ENCODE data around the gene RPTOR.

Gene RPTOR

DNA sequence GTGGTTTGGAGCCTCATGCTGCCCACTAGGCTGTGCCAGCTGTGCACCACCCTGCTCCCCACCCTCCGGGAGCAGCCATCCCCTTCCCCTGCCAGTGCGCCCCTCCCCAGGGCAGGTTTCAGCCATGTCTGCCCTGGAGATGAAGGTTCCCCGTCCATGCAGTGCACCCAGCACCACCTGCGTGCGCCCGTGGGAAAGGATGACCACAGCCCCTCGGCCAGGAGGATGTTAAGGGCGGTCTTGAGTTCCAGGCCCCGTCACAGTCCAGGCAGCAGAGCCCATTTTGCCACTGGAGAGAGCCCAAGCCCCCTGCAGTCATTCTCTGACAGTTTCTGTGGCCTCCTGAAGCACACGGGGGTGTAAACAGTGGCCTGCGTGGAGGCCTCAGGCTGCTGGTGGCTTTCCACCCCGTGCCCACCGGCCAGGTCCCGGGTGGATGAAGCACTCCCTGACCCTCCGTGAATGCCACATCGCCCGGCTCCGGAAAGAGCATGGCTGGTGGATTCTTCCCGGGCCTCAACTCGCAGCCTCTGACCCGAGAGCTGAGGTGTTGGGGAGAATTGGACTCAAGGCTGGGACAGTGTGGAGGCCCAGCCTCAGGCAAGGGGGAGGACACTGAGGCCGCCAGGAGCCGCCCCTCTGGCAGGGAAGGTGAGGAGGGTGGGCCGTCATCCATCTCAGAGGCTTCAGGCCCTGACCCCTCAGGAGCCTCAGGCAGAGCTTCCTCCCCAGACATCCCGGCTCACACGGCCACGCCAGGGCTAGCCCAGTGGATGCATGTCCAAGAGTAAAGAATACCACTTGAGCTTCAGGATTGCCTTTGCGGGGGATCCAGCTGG lies 377.3 kb downstream of the RPTOR start:
- DNase-seq, result no peak

DNA sequence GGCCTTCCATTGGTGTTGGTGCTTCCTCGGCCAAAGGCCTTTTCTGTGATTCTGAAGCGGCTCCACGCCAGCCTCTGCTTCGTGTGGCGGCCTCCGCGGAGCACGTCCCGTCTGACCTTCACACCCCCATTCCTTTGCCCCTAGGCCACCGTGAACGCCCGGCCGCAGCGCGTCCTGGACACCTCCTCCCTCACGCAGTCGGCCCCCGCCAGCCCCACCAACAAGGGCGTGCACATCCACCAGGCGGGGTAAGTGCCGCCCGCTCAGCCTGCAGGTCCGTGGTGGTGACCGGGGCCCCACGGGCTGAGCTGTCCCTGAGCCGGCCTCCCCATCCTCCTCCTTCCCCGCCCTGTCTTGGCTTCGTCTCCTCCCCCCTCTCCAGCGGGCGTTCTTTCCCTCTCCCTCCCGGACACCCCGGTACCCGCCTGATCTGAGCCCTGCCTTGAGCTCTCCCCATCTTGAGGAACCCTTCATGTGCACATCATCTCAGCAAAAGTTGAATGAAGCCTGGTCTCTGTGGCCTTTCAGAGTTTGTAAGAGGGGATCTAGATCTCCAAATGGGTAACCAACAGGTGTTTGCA lies 378.0 kb downstream of the RPTOR start:
- DNase-seq, result no peak

DNA sequence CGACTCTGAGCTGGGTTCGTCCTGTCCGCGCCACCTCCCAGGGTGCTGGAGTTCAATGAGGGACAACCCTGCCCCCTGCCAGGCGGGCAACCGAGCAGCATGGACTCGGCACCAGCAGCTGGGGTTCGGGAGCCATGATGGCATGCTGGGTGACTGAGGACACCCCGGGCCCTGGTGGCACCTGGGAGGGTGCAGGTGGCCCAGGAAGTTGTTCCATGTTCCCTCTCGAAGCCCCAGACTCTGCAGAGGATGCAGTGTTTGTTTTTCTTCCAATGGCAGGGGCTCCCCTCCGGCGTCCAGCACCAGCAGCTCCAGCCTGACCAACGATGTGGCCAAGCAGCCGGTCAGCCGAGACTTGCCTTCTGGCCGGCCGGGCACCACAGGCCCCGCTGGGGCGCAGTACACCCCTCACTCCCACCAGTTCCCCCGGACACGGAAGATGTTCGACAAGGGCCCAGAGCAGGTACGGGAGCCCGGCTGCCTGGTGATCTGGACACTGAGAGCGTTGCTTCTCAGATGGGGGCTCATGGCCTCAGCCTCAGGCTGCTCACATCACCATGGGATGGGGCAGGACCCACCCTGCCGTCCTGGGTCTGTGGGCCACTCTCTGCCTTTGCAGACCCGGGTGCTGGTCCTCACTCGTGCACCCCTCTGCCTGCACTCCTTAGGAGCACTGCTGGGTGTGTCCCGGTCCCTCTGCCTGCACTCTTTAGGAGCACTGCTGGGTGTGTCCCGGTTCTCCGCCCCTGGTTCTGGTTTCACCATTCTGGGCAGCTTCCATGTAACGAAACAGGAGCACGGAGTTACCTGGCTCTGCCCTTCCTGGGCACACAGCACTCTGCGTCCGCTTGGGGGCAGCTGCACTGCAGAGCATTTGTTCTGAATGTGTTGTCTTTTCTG lies 378.8 kb downstream of the RPTOR start:
- no peak for DNase-seq

DNA sequence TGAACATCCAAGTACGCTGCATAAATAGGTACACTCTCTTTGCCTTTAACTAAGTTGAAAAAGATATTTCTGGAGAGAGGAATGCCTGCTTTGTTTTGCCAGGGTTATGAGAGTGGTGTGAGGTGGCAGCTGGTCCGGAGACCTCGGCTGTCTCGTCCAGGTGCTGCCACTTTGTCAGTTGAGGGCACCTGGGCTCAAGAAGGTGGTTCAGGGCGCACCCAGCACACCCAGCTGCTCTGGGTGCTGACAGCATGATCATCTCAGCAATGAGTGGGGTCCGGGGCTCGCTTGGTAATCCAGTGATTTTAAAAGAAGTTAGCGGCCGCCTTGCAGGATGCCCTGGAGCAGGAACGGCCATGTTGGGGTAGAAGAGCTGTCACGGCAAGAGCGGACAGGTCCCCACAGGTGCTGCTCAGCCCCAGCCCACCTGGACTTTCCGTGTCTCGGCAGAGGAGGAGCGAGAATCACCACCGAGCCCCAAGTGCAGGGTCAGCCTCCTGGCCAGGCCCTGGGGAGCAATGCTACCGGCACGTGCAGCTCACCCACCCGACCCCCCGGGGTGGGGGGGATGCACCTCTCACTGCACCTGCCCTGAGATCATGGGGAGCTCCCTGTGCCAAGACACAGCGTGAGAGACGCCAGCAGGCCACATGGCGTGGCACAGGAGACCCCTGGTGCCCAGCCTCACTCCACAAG lies 379.6 kb downstream of the RPTOR start:
- no peak for DNase-seq

DNA sequence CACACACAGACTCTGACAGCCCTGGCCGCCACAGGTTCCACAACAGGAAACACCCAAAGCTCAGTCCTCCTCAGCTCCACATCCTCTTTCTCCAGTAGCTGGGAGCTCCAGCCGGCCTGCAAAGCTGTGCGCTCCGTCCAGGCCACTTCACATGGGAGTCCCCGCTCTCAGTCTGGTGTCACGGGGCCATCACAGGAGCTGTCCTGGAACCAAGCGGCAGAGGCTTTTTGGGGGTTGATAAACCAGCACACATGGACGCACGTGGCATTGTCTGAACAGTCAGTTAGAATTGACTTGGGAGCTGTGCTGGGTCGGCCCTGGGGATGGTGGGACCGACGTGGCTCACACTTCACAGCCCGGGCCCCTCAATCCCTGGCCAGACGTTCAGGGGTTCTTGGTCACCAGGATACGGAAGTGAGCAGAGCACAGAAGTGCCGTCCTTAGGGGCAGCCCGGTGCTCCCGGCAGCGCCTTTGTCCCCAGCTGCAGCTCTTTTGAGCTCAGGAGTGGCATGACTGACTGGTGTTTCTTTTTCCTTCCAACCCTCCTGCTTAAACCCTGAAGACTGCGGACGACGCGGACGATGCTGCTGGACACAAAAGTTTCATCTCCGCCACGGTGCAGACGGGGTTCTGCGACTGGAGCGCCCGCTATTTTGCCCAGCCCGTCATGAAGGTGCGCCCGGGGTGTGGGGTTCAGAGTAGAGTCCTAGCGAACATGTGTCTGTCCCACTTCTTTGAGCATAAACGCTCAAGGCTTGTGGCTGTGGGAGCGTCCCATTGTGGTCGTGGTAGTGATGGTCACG lies 380.4 kb downstream of the RPTOR start:
- DNase-seq, result no peak

DNA sequence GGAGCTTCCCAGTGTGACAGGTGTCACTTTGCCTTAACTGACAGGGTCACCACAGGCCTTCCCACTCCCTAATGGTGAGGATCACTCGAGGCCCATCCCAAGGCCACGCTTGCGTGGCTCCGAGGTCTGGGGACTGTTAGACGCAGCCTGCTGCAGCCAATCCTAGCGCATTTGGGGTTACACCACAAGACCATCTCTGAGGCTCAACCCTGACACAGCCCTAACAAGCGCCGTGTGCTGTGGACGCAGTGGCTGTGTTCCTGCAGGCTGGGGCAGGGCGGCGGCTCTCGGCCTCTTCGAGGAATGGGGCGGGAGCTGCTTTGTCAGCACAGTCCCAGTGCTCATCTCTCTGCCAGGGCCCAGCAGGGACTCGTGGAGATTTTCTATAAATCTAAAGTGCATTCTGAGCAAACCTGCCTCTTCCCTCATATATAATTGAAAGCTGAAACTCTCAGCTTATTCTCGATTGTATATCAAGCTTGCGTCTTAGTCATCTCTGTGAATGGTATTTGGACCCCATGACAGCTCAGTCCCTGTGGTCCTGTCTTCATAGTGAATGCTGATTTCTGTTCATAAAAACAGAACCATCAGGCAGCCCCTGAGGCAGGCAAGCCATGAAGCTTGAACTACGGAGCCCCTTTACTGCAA lies 381.2 kb downstream of the RPTOR start:
- no peak for DNase-seq

DNA sequence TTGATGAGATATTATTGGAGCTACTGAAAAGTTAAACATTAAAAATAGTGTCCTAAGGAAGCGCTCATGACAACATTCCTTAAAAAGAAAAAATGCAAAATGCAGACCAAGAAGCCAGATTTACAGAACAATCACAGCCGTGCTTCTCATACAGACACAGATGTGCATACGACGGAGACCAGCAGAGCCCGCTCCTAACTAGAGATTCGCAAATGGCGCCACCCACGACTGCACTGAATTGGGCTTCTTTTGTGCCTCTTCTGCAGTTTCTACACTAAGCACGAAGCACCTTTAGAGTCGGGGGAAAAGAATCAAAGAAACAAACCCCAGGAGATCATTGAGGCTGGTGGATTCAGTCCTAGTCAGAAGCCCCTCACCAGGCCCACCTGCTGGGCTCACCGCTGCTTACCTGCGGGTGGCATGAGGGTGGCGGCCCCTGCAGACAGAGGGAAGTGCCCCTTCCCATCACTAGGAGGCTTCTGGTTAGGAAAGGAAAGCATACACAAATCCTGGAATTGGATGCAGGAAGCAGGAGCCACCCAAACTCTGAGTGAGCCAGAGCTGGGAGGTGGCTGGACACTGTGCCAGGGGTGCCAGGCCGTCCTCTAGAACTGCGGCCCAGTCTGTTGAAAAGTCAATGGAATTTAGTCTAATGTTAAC lies 382.1 kb downstream of the RPTOR start:
- no peak for DNase-seq

DNA sequence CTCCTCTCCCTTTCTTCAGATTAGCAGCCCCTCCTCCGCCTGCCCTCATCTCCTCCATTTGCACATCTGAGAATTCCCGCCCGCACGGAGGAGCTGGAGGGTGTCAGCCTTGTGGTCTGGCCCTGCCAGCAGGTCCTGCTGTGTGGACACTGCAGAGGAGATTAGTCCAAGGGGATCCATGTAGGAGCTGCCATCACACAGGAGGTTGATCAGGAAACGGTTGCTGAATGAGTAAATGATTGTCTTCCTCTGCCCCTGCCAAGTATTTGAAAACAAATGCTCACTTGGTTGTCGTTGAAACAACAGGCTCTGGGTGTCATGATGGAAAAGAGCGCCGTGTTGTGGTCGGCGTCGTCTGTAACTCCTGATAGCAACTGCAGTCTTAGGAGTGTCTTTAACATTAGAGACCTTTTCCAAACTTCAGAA lies 383.2 kb downstream of the RPTOR start:
- DNase-seq, result peak; percentile 10

DNA sequence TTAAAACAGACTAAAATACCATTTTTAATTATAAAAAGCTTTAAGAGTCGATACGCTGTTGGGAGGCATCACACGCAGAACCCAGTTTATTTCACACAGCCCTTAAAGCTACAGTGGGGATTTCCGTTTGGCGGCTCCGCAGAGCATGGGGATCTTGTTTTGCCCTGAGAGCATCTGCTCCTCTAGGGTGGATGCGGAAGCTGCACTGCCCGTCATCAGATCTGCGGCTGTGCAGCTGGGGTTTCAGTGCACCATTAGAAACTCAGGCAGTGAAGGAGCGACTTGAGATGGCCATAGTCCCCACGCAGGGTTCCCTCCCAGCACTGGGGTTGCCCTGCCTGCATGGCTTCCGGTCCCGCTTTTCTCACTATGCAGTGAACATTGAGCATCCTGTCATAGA lies 384.8 kb downstream of the RPTOR start:
- no peak for DNase-seq

DNA sequence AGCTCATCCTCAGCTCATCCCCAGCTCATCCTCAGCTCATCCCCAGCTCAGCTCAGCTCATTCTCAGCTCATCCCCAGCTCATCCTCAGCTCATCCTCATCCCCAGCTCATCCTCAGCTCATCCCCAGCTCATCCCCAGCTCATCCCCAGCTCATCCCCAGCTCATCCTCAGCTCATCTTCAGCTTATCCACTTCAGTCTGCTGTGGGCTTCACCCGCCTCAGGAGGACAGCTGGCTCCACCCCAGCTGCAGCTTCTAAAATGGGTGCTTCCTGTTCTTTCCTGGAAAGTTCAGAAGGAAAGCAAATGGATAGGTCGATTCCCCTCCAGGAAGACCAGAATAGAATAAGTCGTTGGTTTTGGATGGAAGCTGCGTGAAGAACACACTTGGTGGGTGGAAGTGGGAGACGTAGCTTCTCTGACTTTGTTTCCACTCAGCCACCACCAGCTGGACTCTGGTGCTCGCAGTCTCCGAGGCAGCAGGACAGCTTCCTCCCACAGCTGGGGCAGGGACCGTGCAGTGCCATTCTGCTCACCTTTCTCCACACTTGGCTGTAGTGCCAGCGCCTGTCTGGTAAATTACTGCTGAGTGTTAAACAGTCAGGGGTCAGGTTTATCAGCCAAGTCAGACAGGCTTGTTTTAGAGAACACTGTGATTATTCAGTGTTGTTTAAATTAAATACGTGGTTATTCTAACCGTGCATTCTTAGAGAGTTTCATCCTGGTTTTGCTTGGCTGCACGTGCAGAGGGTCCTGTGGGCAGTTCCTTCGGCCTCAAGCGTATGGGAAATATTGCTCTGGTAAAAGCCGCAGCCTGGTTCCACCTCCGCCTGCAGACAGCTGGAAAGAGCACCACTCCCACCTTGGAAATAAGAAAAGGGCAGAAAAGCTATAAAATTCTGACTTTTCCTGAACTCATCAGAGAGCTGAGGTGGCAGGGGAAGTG lies 386.0 kb downstream of the RPTOR start:
- DNase-seq, result no peak

DNA sequence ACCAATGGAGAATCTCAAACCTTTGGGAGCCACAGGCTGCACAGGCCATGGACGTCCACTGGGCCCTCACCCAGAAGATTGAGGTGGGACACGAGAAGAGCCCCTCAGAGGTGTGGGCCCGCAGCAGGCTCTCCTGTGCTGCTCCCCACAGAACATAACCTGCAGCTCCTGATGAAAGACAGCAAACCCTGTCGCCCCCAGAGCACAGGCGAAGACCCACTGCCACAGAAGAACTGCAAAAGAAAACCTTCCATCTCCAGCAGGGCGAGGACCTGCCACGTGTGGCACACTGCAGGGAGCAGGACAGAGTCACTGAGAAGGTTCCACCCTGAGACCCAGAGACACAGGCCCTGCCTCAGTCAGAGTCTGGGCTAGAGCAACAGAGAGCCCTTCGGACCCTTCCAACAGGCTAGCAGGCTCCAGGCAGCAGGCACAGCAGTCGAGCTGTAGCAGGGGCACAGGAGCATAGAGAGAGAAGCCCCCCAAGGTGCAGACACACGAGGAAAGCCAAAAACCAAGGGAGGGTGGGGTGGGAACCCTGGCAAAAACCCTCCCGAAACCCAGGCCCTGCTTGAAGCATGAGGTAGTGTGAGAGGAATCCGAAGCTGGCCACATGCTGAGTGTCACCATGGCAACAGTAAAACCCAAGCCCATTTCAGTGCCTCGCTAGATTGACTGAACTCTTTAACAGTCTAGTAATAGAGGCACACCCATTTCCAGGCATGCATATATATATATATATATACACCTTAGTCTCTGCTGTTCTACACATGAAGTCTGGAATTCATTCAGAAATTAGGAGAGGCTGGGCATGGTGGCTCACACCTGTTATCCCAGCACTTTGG lies 387.0 kb downstream of the RPTOR start:
- DNase-seq, result peak; percentile 88

DNA sequence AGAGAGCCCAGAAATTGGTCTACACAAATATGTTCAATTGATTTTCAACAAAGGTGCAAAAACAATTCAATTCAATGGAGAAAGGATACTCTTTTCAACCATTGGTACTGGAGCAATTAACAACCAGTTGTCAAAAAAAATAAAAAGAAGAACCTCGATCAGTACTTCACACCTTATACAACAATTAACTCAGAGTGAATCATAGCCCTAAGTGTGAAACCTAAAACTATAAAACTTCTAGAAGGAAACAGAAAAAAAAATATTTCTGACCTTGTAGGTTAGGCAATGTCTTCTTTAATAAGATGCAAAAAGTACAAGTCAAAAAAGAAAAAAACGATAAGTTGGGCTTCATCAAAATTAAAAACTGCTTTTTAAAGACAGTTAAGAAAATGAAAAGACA lies 390.9 kb downstream of the RPTOR start:
- DNase-seq, result no peak

DNA sequence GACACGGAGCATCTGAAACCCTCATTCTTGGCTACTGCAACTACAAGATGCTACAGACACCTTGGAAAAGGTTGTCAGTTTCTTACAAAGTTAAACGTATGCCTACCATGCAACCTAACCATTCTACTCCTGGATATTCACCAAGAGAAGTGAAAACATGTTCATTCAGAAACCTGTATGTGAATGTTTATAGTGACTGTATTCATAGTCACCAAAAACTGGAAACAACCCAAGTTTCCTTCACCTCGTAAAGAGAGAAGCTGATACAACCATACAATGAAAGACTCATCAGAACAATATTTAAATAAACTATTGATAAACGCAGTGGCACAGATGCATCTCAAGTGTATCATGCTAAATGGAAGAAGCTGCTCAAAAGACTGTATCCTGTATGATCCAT lies 391.6 kb downstream of the RPTOR start:
- no peak for DNase-seq

DNA sequence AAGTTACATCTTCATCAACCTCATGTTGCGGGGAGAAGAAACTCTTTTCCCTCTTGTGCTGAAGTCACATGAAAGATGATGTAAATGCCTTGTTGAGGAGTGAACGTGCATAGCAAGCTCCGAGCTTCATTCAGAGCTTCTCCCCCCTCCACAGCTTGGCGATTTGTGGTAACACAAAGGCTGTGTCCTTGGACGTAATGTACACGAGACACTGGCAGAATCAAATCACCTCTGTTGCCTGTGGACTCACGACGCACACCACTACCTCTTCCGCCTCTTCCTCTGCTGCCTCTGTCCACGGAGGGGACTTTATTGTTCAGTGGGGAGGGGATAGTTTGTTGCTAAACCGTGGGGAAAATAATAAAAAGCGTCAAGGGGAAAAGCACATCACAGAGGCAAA lies 392.1 kb downstream of the RPTOR start:
- no peak for DNase-seq

DNA sequence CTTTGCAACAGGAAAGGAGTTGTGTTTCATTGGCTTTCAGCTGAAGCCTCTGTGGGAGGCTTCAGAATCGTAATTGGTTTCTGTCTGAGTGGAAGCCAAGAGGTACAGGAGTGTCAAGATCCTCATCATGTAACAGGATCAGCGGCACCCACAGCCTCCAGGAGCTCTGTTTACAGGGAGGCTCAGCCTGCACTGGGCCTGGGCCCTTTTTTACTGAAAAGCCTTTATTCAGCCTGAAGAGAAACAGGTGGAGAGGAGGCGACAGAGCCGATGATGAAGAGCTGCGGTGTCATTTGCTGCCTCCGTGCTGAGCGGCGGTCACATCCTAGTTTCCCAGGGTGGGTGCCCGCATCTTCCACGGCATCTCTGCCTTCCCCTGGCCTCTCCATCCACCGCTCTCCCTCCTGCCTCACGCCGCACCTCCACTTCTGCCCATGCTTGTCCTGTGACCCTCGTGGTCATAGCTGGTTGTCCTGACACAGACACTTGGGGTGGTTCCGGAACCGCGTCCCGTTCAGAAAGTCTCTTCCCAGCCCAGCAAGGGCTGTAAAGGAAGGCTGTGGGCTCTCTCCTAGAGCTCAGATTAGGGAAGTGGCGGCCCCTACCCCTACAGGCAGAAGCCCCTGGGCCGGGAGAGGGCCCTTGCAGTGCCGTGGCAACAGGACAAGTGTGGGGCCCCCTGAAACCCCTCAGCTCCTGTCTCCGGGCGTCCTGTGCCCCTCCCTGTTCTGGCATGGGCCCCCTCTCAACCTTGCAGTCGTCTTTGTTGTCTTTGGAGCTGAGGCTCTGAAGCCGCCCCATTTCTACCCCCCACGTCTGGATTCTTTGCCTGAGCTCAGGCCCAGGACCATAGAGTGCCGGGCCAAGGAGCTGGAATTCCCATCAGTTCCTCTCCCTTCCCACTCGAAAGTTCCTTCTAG lies 393.1 kb downstream of the RPTOR start:
- no peak for DNase-seq

DNA sequence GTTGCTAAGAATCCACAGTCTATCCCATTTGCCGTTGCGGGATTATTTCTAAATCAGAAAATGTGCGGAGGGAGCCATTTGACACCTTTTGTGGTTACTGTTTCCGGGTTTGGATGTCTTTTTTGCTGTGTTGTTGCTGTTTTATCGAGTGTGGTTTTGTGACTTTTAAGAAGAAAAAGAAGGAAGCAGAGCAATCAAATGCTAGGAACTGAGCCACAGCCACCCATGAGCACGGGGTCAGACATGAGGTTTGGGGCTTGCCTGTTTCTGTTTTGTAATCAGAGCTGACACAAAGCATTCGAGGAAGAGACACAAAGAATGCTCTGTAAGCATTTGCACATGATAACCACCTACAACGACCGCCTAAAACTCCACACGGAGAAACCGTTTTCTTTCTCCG lies 393.9 kb downstream of the RPTOR start:
- DNase-seq, result no peak
